HG03565 (cell line): ENCODE measurements around the gene DCUN1D2.
"Not testable (repeated sequence)": the region's sequence is repeated elsewhere in the genome, so short reads cannot be mapped to it uniquely, and the experiment has no call there.

Source experiments
- ATAC-seq: cut with Tn5 transposase; IDR thresholded peaks from one replicate; pipeline ENCODE4 v1.9.1; 2021; ENCODE audit warnings: mild to moderate bottlenecking, moderate library complexity; ENCODE audit not compliant: unreplicated experiment

The DCUN1D2 gene

DNA sequence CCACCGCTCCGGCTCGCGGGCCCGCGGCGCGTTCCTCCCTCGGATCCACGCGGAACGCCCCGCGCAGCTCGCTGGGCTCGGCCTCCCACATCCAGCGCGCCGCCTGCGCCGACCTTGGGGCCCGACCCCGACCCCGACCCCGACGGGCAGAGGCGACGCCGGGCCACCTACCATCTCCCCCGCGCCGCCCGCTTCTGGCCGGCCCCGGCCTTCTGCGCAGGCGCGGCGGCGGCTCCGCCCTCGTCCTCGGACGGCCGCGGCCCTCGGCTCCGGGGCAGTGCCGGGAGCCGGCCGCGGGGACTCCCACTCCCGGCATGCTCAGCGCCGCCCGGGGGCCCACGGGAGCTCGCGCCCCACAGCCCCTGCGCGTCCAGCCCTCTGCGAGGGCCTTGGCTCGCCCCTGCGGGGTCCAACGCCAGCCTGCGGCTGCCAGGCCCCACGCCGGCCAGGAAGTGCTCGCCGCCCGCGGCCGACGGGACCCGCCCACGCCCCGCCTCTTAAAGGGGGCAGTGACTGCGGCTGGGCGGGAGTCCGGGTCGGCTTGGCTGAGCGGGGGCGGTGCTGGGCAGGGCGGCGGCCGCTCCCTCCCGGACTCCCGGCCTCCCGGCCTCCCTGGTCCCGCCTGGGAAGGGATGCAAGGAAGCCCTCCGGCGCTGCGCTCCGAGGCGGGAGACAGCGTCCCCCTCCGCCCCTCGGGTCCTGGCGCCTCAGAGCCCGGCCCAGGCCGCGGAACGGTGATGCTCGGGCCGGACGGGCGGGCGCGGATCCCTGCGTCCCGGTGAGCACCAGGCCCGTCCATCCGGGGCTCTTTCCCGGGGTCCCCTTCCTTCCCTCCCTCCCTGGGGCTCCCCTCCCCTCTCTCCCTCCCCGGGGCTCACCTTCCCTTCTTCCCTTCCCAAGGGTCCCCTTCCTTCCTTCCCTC is at the start of gene DCUN1D2:
Gene DCUN1D2, minus strand, starts transcription at position 216 of the 922 bp plus-strand sequence. Its CDS starts 42 bp downstream, at position 174.
- peak; percentile 79 for ATAC-seq

- ATAC-seq = no peak
Observed at GRCh38 chr13:113539822-113540221, 49.3 kb upstream of the DCUN1D2 start.

- ATAC-seq = no peak
Observed at GRCh38 chr13:113539176-113539575, 48.7 kb upstream of the DCUN1D2 start.

DNA sequence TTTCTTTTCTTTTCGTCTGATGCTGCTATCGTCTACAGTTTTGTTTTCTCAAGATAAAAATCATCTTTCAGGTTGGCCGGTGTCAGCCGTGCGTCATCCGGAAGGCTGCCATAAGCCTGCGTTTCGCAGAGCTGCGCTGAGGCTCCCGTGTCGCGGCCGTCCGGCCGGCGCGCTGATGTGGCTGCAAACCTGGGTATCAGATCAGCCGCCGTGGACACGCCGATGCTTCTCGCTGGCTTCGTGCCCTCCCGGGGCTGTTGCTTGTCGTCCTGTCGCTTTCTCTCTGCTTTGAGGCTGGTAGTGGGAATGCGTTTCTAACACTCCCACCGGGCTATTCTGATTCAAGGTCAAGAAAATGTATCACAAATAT is 48.2 kb upstream of the DCUN1D2 start:
- ATAC-seq = no peak

DNA sequence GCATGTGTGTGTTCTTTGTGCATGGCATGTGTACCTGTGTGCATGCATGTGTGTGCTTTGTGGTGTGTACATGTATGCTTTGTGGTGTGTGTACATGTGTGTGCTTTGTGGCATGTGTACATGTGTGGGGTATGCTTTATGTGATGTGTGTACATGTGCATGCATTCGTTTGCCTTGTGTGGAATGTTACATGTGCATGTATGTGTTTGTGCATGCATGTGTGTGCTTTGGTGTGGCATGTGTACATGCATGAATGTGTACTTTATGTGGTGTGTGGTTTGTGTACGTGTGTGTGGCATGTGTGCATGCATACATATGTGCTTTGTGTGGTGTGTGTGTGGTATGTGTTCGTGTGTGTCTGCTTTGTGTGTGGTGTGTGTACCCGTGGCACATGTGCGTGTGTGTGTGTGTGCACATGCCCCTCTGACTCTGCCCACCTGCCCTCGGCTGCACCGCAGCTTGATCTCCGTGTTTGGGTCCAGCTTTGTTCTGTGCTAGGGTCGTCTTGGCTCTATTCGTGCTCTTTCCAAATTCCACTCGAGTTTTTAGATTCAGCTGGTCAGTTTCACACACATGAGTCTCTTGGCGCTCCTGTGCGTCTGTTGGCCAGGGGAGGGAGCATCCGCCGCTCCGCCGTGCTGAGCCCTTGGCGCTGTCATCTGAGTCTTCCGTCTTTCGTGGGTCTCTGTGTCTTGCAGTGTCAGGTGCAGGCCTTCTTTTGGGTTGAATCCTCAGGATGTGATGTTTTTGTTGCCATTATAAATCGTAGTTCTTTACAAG is 47.6 kb upstream of the DCUN1D2 start:
- ATAC-seq = no peak

DNA sequence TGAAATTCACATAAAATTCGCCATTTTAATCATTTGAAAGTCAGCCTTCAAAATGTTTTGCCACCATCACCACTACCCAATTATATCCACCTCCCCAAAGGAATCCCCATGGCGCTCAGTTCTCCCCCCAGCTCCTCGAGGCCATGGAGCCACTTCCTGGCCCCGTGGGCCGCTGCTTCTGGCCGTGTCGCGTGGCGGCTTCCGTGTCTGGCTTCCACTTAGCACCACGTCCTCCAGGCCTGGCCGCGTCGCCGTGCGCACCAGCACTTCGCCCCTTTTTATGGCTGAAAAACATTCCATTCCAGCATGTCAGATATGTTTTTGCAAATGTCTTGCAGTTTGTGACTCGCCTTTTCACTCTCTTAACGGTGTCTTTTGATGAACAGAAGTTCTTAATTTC is 46.7 kb upstream of the DCUN1D2 start:
- ATAC-seq = no peak

GRCh38 chr13:113536461-113537110 is 46.1 kb upstream of the DCUN1D2 start:
- ATAC-seq = no peak

DNA sequence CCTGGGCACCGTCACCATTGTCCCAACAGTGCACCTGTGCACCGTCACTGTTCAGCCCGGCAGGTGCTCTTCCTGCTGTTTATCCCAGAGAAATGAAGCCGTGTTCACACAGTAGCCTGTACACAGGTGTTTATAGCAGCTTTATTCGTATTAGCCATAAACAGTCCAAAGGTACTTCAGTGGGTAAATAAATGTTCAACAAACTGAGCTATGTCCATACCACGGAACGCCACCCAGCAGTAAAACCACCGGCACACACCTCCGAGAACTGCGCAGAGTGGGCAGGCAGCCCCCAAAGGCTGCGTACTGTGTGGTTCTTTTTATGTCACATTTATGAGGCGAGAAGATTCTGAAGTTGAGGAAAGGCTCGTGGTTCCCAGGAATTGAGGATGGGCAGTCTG is 44.9 kb upstream of the DCUN1D2 start:
- ATAC-seq = no peak

DNA sequence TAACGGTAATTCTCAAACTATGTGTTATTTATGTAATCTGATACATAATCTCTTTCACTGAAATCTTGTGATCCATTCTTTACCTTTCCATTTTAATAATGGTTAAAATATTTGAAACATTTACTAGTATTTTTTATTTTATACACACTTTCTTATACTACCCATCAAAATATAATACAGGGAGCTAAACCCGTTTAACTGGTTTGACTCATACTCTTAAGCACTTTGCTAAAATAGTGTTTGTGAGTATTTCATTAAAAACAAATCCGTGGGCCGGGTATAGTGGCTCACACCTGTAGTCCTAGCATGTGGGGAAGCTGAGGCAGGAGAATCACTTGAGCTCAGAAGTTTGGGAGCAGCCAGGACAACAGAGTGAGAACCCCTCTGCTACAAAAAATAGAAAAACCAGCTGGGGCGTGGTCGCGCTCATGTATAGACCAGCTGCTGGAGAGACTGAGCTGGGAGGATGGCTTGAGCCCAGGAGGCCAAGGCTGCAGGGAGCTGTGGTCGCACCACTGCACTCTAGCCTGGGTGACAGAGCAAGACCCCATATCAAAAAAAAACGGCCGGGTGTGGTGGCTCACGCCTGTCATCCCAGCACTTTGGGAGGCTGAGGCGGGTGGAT is 43.8 kb upstream of the DCUN1D2 start:
- no peak for ATAC-seq

- ATAC-seq = no peak
Observed at GRCh38 chr13:113533161-113533840, 42.8 kb upstream of the DCUN1D2 start.

DNA sequence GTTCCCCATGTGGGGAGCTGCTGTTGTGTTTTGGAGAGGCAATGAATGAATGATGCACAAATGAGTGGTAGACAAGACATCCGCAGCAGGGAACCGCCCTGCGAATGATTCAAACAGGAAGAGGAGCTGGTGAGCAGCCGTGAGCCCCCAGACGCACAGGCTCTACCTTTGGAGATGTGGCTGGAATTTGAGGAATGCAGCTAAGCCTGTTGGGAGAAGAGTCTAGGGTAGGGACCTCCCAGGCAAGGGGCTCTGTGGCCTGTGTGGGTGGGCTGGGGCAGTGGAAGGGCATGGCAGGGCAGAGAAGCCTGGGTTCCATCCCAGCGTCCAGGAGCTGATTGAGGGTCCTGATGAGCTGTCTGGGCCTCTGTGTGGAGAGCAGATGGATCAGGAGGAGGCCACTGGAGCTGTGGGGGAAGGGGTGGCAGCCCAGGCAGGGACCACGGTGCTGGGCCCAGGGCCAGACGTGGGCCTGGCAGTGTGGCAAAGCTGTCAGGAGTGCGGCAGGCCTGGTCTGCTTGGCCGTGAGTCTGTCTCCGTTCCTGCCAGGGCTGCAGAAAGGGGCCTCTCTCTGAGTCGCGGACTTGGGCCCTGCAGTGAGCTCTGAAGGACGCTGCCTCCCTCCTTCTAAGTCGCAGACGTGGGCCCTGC is 41.8 kb upstream of the DCUN1D2 start:
- ATAC-seq = no peak

DNA sequence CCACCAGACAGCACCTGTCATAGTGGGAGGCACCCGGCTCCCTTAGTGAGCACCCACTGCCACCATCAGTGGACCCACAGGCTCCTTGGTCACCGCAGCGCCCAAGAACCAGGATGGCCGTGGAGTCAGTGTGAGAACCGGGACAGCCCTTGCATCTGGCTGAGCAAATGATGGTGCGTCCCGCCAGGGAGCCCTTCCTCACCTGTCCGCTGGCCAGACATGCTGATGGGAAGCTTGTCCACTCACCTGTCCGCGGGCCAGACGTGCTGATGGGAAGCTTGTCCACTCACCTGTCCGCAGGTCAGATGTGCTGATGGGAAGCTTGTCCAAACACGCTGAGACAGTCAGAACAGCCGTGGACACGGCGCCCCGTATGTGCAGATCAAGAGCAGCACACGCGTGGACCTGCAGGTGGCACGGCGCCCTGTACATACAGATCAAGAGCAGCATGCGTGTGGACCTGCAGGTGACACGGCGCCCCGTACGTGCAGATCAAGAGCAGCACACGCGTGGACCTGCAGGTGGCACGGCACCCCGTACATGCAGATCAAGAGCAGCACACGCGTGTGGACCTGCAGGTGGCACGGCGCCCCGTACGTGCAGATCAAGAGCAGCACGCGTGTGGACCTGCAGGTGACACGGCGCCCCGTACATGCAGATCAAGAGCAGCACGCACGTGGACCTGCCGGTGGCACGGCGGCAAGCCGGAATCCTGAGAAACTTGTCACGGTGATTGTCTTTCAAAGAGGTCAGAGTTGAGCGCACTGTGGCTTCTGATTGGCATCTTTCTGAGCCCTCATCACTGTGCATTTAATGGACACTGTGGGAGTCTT is 40.7 kb upstream of the DCUN1D2 start:
- no peak for ATAC-seq

- no peak for ATAC-seq
Observed at GRCh38 chr13:113528813-113529180, 38.3 kb upstream of the DCUN1D2 start.

- ATAC-seq = no peak
Observed at GRCh38 chr13:113528101-113528812, 37.7 kb upstream of the DCUN1D2 start.

DNA sequence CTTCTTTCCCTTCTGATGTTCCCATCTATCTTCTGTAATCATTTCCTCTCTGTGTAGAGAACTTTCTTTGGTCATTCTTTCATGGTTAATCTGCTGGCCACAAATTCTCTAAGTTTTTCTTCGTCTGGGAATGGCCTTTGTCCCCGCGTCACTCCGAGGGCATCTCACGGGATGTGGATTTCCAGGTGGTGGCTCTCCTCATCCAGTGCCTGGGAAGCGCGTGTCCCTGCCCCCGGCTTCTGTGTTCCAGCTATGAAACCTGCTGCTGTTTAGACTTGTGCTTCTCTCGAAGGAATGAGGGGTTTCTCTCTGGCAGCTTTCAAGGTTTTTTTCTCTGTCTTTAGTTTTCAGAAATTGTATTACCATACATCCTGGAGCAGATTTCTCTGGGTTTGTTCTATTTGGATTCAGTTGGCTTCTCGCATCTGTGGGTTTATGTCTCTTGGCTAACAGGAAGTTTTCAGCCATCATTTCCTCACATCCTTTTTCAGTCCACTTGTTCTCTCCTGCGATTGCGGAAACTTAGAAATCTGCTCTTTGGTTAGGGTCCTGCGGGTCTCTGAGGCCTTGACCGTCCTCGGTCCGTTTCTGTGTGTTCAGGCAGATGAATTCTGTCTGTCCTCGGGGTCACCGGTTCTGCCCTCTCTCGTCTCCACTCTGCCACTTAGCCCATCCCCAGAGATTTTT is 36.9 kb upstream of the DCUN1D2 start:
- ATAC-seq = no peak

DNA sequence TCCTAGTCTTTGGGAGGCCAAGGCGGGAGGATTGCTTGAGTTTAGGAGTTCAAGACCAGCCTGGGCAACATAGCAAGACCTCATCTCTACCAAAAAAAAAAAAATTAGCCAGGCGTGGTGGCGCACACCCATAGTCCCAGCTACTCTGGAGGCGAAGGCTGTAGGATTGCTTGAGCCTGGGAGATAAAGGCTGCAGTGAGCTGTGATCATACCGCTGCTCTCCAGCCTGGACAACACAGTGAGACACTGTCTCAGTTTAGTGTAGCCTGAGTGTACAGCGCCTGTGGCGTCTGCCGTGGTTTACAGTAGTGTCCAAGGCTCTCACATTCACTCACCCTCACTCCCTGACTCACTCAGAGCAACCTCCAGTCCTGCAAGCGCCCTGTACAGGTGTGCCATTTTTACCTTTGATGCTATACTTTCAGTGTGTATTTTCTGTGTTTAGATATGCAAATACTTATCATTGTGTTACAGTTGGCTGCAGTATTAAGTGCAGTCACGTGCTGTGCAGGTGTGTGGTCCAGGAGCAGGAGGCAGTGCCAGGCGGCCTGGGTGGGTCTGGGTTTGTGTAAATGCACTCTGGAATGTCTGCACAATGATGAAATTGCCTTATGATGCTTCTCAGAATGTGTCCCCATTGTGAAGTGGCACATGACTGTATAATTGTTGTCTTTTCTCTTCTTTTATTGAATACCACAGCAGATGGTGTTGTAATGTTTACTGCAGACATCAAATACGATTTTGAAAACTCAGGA is 36.1 kb upstream of the DCUN1D2 start:
- ATAC-seq = no peak

DNA sequence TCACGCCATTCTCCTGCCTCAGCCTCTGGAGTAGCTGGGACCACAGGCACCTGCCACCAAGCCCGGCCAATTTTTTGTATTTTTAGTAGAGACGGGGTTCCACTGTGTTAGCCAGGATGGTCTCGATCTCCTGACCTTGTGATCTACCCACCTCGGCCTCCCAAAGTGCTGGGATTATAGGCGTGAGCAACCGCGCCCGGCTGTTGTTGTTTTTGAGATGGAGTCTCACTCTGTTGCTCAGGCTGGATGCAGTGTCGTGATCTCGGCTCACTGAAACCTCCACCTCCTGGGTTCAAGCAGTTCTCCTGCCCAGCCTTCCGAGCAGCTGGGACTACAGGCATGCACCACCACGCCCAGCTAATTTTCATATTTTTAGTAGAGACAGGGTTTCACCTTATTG is 31.9 kb upstream of the DCUN1D2 start:
- not testable (repeated sequence) for ATAC-seq
